OCI-LY7 (cell line): Measurements from ENCODE around the gene PCK2. TPM values are rescaled to one million over a fixed set of nuclear protein-coding genes. Genes with fewer than 3 reads are reported as not detected.

Experiments used
- BruUV-seq: library from RNA; stranded (reverse); fragments of 400-500 nt; replicated peaks from 2 replicates; lab custom pipeline; 2021; lab: Mats Ljungman, UMichigan
- CTCF ChIA-PET: fragments of 300-600 bp; sonication (Branson Sonifier 250); formaldehyde crosslinking; loops from one replicate; lab custom pipeline; 2022; ENCODE audit warnings: antibody characterized with exemption; ENCODE audit not compliant: unreplicated experiment; lab: Charles Lee
- POLR2A ChIA-PET: fragments of 300-600 bp; sonication (Branson Sonifier 250); formaldehyde crosslinking; loops from one replicate; lab custom pipeline; 2022; ENCODE audit warnings: antibody characterized with exemption; lab: Charles Lee
- DNase-seq: peaks from one replicate; pipeline ENCODE4 v3.0.0-alpha.2; 2015; ENCODE audit warnings: low spot score
- H2AFZ ChIP-seq: fragments of 200-600 bp; sonication (generic), shearing (Covaris generic); 2 replicates; pipeline ENCODE4 v1.6.1; 2014; ENCODE audit warnings: mild to moderate bottlenecking, antibody characterized with exemption, low read length, moderate library complexity
- H3K27ac ChIP-seq: fragments of 200-600 bp; sonication (generic); 2 replicates; pipeline ENCODE4 v1.5.1; 2014; ENCODE audit warnings: mixed run types, low read depth, mild to moderate bottlenecking, moderate library complexity, low read length, inconsistent platforms; ENCODE audit not compliant: poor library complexity, severe bottlenecking
- H3K36me3 ChIP-seq: fragments of 200-600 bp; sonication (generic); 2 replicates; pipeline ENCODE4 v1.6.1; 2014; ENCODE audit warnings: mild to moderate bottlenecking, antibody characterized with exemption, low read length, moderate library complexity, mixed read lengths; ENCODE audit not compliant: insufficient read depth
- H3K4me1 ChIP-seq: fragments of 200-600 bp; sonication (generic); 2 replicates; pipeline ENCODE4 v1.5.1; 2014; ENCODE audit warnings: mild to moderate bottlenecking, low read length; ENCODE audit not compliant: insufficient read depth, poor library complexity, severe bottlenecking
- H3K4me2 ChIP-seq: fragments of 200-600 bp; sonication (generic); 2 replicates; pipeline ENCODE4 v1.6.1; 2014; ENCODE audit warnings: mild to moderate bottlenecking, low read length
- H3K4me3 ChIP-seq: fragments of 200-600 bp; sonication (generic); 2 replicates; pipeline ENCODE4 v1.5.1; 2014; ENCODE audit warnings: mild to moderate bottlenecking, low read depth, low read length; ENCODE audit not compliant: poor library complexity, severe bottlenecking
- H3K79me2 ChIP-seq: fragments of 200-600 bp; sonication (generic); 2 replicates; pipeline ENCODE4 v1.6.1; 2016; ENCODE audit warnings: low read depth, mild to moderate bottlenecking, low read length, moderate library complexity, mixed read lengths; ENCODE audit not compliant: insufficient read depth
- H3K9me2 ChIP-seq: fragments of 200-600 bp; sonication (generic); 2 replicates; pipeline ENCODE4 v1.6.1; 2016; ENCODE audit warnings: mild to moderate bottlenecking, low read length, mixed read lengths; ENCODE audit not compliant: insufficient read depth
- H3K9me3 ChIP-seq: fragments of 200-600 bp; sonication (generic); 2 replicates; pipeline ENCODE4 v1.6.1; 2014; ENCODE audit warnings: mild to moderate bottlenecking, mixed run types, low read length, mixed read lengths
- H4K20me1 ChIP-seq: fragments of 200-600 bp; sonication (generic); 2 replicates; pipeline ENCODE4 v1.6.1; 2014; ENCODE audit warnings: mild to moderate bottlenecking, antibody characterized with exemption, low read length, moderate library complexity, mixed read lengths; ENCODE audit not compliant: insufficient read depth
- CTCF ChIP-seq: fragments of 200-600 bp; sonication (generic); conservative IDR thresholded peaks from 2 replicates; pipeline ENCODE4 v1.5.1; 2014; ENCODE audit warnings: mild to moderate bottlenecking, antibody characterized with exemption, low read length, moderate library complexity, mixed read lengths
- EZH2phosphoT487 ChIP-seq: fragments of 200-600 bp; sonication (generic); IDR thresholded peaks from 2 replicates; pipeline ENCODE4 v1.6.1; 2018; ENCODE audit warnings: low read depth, borderline replicate concordance, mild to moderate bottlenecking, mixed run types, antibody characterized with exemption, low read length, moderate library complexity, mixed read lengths
- intact Hi-C: fragments of 100-400 bp; cut with micrococcal nuclease; formaldehyde crosslinking; loops from one replicate; pipeline ENCODE4 v1.10.0; 2022; ENCODE audit not compliant: unreplicated experiment
- total RNA-seq, 2 experiments: library from RNA; depleted of rRNA in 1 of 2; stranded (reverse); fragments of >200 nt in 1 of 2; shearing (Covaris generic) in 1 of 2; gene quantifications; 2 replicates each; pipeline ENCODE4 v1.2.3, GENCODE V29; 2014 to 2022

Gene PCK2
- total RNA-seq, 2 experiments from 2014 or later = 43.6 to 130 TPM

GRCh38 chr14:24054646-24055045 lies 39.5 kb upstream of the PCK2 start:
- ChIA-PET POLR2A (interaction anchor here (0.6 kb wide), 1 partner anchor 9 kb away, joined by 3 read pairs; no protein-coding TSS in a partner anchor), CTCF (no interaction called here)
- no peak overlapping the region for H2AFZ ChIP-seq
- H3K4me1 ChIP-seq = peaks cover 15% of the 10 kb centered on the region
- no peaks in the 10 kb centered on the region for H3K79me2 ChIP-seq
- no peaks in the 10 kb centered on the region for H3K36me3 ChIP-seq
- intact Hi-C loops = no loop called here
- DNase-seq = no peak
- H3K4me2 ChIP-seq = no peak overlapping the region
- no TSS peak for BruUV-seq
- no peaks in the 10 kb centered on the region for H4K20me1 ChIP-seq
- no peak overlapping the region for H3K27ac ChIP-seq
- no peaks in the 10 kb centered on the region for H3K9me3 ChIP-seq
- no peaks in the 10 kb centered on the region for H3K9me2 ChIP-seq
- no peak for TF ChIP-seq CTCF
- no peak for TF ChIP-seq EZH2phosphoT487
- no peak overlapping the region for H3K4me3 ChIP-seq

GRCh38 chr14:24055971-24056799 lies 37.9 kb upstream of the PCK2 start:
- Histone ChIP-seq H3K4me1 (peaks cover 12% of the 10 kb centered on the region), H3K36me3 (no peaks in the 10 kb centered on the region), H2AFZ (no peak overlapping the region), H3K4me2 (no peak overlapping the region), H3K27ac (no peak overlapping the region), H3K79me2 (no peaks in the 10 kb centered on the region), H3K9me2 (no peaks in the 10 kb centered on the region), H3K4me3 (no peak overlapping the region), H4K20me1 (no peaks in the 10 kb centered on the region), H3K9me3 (no peaks in the 10 kb centered on the region)
- no peak for TF ChIP-seq CTCF
- TF ChIP-seq EZH2phosphoT487 = no peak
- CTCF ChIA-PET = no interaction called here
- BruUV-seq = no TSS peak
- intact Hi-C loops = no loop called here
- no peak for DNase-seq
- POLR2A ChIA-PET = interaction anchor here (0.6 kb wide), 1 partner anchor 9 kb away, joined by 3 read pairs; no protein-coding TSS in a partner anchor

GRCh38 chr14:24056800-24057184 lies 37.3 kb upstream of the PCK2 start:
- Histone ChIP-seq H3K4me3 (no peak overlapping the region), H3K36me3 (no peaks in the 10 kb centered on the region), H2AFZ (no peak overlapping the region), H3K9me2 (no peaks in the 10 kb centered on the region), H3K27ac (no peak overlapping the region), H4K20me1 (no peaks in the 10 kb centered on the region), H3K4me1 (peaks cover 6% of the 10 kb centered on the region), H3K79me2 (no peaks in the 10 kb centered on the region), H3K4me2 (no peak overlapping the region), H3K9me3 (no peaks in the 10 kb centered on the region)
- CTCF ChIA-PET = no interaction called here
- no peak for TF ChIP-seq CTCF
- no peak for TF ChIP-seq EZH2phosphoT487
- intact Hi-C loops = no loop called here
- BruUV-seq = no TSS peak
- POLR2A ChIA-PET = no interaction called here
- DNase-seq = no peak
